ENCODE data around the gene SCARF2.
A peak's percentile ranks its signal among the peaks of the same experiment; 100 is the strongest.
"Not testable (repeated sequence)": the region's sequence is repeated elsewhere in the genome, so short reads cannot be mapped to it uniquely, and the experiment has no call there.

The SCARF2 gene

DNA sequence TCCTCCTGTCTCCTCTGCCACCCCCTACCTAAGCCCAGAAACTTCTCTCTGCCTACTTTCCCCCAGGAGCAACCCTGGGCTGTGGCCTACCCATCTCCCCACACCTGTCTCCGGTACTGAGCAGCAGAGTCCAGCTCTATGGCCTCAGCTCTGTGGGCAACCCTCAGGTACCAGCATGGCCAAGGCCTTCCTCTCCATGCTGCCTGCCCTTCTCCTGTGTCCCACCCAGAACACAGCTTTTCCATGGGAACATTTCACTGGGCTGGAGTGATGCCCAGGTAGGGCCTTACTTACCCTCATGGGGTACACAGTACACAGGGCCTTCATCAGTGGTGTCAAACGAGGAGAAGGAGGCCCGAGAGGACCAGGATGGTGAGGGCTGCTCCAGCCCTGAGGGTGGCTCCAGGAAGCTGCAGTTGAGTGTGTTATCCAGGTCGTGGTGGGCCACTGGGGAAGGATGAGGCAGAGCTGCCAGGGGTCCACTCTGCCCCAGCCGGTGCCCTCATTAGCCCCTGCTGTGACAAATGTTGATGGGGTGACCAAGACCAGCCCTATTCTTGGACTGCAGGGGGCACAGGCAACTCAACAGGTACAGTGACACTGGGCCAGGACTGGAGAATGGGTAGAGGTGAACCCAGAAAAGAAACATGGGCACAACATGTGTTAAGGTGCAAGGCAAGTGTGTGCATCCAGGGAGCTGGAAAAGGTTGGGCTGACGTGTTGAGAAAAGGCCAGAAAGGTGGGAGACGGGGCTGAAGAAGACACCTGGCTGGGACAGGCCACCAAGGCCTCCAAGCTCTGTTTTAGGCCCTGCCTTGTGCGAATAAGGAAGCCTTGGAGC lies 10.3 kb downstream of the SCARF2 start:
- no peak for DNase-seq (ENCODE audit: low read depth)

DNA sequence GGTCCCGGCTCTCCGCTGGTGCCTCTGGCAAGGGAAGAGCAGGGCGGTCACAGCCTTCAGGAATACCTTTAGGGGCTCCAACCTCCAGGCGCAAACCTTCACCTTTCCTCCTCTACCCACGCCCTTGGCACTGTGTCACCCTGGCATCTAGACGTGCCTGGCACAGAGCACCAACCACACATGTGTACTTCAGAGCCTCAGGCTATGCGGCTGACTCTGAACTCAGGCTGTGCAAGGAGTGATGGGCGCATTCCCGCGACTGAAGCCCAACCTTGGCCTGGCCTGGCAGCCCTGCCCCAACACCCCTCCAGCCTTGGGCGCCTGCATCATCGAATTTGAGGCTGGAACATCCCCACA lies 11.4 kb downstream of the SCARF2 start:
- DNase-seq (ENCODE audit: low read depth) = no peak

DNA sequence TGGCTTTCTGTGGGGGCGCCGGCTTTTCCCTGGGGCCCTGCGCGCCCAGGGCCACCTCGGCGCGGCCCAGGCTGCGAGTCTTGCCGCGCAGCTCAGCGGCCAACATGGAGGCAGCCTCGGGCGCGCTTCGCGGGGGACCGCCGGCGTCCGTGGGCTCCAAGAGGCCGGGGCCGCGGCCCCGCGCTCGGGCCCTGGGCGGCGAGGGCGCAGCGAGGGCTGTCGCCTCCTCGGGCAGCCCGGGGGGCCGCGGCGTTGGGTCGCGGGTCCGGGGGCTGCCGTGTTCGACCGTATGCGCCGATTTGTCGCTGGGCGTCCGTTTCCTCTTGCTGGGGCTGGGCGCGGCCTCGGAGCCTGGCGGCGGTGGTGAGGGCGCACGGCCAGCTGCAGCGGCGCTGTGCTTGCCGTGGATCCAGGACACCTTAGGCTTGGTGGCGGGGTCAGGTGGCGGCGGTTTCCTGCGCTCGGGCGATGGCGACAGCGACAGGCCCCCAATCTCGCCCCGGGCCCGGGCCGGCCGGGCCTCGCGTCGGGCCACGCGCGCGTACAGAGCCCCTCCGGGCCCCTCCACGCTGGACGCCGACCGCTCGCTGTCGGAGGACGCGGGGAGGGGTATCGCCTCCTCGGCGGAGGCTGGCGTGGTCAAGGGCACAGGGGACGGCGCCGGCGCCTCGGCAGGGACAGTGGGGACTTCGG lies 11.9 kb downstream of the SCARF2 start:
- no peak for DNase-seq (ENCODE audit: low read depth)

DNA sequence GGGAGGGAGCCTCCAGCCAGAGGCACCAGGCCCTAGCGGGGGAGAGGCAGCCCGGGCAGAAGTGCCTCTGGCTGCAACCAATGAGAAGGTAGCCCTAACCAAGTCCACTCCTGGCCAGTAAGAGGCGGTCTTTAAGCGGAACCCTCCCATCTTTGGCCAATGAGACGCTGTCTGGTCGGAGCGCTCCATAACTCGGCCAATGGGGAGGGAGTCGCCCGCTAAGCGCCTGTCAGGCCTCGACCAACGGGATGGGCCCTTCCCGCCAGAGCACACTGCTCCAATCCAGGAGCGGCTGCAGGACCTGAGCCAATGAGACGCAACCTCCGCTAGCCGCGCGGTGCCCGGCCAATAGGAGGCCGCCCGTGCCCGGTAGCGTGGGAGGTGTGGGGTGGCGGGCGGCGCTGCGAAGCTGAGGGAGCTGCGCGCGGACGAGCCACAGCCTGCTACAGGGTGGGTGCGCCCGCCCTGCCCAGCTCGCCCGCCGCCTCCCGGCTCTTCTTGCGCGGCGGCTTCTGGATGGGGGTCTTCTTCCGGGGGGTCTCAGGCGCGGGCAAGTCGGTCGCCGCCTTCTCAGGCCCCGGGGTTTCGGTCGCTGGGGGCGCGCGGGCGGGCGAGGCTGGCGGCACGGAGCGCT lies 12.6 kb downstream of the SCARF2 start:
- no peak for DNase-seq (ENCODE audit: low read depth)

DNA sequence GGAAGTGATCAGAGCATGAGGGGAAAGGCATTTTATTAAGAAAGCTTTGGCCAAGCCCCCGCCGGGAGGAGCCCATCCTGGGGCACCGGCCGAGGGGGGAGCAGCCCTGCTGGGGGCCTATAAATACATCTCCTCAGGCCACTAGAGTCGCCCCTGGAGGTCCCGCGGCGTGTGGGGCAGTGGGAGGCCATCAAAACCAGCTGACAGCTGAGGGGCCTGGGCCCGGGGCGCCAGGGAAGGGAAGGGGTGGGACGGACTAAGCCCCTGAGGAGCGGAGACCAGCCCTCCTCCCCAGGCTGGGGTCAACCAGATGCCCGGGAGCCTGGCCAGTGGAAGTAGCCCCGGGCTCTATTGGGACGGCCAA lies 13.1 kb downstream of the SCARF2 start:
- no peak for DNase-seq (ENCODE audit: low read depth)

DNA sequence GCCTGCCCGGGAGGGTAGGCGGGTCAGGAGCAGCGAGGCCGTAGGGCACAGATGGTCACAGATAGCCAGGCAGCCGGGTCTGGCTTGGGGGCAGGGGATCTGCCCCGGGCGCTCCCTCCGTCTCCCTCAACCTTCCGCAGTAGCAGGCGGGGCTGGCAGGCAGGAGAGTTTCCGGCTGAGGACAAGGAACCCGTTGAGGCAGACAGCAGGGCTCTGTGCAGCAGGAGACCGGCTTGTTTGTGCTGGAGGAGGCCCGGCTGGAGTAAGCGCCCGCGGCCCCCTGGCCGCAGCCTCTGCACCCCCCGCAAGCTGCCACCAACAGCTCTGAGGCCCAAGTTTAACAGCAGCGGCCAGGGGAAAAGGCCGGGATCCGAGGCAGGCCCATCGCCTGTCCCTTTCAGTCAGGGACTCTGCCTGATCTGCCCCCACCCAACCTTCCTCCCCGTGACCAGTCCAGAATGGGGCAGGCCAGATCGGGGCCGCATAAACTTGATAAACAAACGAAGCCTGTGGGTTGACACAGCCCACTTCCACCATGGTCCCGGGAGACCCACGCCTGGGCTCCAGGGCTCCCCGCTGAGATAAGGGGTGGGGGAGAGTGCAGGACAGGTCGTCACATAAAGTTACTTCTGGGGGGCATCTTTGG lies 13.6 kb downstream of the SCARF2 start:
- no peak for DNase-seq (ENCODE audit: low read depth)

DNA sequence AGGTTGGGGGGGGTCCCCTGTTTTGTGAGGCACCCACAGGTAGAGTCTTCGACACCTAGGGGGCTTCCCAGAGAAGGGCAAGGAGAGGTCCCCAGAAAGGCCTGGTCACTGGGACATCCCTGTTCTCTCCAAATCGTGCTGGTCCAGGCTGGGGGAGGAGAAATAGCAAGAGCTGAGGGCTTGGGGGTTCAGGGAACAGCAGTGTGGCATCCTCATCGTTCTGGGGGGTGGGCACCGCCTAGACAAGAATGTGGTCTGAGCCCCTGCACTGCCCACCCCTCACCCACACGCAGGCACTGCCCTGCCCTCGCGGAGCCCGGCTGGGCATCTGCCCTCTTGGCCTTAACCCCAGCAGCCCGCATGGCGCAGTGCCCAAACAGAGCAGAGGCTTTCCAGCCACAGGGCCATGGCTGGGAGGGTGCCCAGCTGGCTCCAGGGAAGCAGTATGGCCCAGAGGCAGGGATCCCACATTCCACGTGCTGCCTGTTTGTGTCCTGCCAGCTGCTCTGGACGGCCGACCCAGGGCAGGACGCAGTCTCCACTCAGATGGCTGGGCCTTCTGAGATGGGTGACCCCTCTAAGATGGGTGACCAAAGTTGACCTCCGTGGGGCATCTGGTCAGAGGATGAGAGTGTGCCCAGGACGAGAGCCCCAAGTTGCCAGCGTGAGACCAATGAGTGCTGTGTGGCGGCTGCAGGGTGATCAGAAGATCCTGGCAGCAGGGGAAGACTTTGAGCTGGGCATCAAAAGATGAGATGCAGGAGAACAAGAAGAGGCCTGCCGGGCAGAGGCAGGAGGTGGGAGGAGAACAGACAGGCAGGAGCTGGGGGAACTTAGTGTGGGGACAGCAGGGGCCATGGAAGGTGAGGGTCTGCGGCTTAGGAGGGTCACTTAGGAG lies 14.4 kb downstream of the SCARF2 start:
- DNase-seq (ENCODE audit: low read depth) = no peak

DNA sequence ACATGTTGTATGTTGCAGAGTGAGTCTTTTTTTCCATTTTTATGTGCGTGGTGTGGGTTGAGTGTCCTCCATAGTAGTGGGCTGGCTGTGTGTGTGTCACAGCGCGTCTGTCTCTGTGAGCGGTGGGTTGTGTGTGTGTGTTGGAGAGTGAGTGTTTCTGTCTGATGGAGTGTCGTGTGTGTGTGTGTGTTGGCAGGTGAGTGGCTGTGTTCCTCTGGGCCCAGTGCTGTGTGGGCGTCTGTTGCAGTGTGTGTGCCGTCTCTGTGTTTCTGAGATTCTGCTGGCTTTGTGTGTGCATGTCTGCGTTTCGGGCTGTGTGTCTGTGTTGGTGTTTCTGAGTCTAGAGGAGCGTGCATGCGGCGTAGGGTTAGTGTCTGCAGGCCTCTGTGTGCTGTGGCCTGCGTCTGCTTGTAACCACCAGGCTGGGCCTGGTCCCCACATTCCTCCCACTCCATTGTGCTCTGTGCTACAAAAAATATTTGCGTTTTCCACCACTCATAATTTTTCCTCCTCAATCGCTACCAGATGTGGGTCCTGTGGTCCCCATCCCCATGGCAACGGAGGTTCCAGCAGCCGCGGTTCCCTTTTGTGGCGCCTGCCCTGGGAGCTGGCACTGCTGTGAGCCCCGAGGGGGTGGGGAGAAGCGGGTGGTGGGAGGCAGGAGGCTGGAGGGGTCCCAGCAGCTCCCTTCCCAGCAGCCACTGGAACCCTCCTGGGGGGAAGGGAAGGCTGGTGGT lies 15.2 kb downstream of the SCARF2 start:
- DNase-seq (ENCODE audit: low read depth) = no peak

DNA sequence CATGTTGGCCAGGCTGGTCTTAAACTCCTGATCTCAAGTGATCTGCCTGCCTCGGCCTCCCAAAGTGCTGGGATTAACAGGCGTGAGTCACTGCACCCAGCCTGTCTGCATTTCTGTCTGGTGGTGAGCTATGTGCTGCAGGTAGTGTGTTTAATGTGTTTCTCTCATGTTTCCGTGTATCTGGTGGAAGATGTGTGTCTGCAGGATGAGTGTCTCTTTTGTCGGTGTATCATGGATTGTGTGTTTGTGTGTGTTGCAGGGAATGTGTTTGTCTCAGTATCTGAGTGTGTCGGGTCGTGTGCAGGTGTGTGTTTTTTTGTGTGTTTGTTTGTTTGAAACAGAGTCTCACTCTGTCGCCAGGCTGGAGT lies 16.1 kb downstream of the SCARF2 start:
- DNase-seq (ENCODE audit: low read depth) = no peak

DNA sequence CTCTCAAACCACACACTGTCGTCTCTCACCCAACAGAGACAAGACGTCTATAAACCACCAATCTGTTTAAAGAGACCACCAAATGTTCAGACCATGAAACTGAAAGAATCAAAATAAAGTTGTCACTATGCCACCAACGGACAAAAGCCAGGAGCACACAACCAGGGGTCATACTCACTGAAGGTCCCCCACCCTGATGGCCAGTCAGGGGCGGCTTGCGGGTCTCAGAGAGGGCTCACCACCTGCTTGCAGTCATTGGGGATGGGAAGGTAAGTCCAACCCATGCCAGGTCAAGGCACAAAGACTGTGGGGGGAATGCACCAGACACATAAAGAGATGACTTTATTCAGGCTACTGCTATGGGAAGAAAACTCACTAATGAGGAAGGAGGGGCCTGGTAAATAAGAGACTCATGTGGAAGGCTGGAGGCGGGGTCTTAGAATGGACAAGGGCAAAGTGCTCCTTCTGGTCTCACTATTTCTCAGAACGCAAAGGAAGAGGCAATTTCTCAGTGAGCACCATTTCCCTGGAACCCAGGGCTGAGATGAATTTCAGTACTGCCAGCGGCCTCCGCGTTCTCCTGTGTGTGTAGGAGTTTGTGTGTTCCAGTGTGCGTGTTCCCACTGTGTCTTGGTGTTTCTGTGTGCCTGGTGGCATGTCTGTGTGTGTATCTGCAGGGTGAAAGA lies 17.3 kb downstream of the SCARF2 start:
- DNase-seq (ENCODE audit: low read depth) = no peak

DNA sequence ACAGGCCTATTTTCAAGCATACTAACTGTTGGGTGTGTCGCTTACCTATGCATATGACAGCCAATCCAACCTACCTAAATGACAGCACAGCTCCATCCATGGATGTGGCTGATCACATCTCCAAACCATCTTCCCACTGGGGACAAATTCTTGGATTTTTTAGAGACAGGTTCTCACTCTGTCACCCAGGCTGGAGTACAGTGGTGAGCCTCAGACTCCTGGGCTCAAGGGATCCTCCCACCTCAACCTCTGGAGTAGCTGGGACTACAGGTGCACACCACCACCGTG lies 18.0 kb downstream of the SCARF2 start:
- no peak for DNase-seq (ENCODE audit: low read depth)

DNA sequence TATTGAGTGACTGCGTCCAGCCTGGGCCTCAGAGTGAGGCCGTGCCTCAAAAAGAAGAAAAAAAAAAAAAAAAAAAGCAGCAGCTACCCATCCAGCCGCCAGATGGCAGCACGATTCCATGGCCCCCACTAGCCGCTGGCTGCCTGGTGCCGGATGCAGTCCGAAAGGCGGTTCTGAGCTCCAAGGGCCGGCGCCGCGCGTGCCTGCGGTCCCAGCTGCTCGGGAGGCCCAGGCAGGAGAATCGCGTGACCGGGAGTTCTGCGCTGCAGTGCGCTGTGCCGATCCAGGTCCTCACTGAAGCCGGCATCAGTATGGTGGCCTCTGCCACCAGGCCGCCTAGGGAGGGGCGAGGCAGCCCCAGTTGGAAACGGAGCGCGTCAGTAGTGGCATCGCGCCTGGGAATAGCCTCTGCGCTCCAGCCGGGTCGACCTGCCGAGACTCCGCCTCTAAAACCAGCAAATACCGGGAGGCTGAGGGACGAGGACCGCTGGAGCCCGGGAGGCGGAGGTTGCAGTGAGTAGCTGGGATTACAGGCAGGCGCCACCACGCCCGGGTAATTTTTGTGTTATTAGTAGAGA lies 19.3 kb downstream of the SCARF2 start:
- peak; percentile 58 for DNase-seq (ENCODE audit: low read depth)

DNA sequence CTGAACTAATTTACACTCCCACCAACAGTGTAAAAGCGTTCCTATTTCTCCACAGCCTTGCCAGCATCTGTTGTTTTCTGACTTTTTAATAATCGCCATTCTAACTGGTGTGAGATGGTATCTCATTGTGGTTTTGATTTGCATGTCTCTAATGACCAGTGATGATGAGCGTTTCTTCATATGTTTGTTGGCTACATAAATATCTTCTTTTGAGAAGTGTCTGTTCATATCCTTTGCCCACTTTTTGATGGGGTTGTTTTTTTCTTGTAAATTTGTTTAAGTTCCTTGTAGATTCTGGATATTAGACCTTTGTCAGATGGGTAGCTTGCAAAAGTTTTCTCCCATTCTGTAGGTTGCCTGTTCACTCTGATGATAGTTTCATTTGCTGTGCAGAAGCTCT lies 21.9 kb downstream of the SCARF2 start:
- DNase-seq (ENCODE audit: low read depth) = not testable (repeated sequence)

DNA sequence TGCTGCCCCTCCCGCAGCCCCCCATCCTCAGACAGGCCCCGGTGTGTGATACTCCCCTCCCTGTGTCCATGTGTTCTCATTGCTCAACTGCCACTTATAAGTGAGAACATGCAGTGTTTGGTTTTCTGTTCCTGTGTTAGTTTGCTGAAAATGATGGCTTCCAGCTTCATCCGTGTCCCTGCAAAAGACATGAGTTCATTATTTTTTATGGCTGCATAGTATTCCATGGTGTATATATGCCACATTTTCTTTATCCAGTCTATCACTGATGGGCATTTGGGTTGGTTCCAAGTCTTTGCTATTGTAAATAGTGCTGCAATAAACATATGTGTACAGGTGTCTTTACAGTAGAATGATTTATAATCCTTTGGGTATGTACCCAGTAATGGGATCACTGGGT lies 22.4 kb downstream of the SCARF2 start:
- DNase-seq (ENCODE audit: low read depth) = not testable (repeated sequence)

DNA sequence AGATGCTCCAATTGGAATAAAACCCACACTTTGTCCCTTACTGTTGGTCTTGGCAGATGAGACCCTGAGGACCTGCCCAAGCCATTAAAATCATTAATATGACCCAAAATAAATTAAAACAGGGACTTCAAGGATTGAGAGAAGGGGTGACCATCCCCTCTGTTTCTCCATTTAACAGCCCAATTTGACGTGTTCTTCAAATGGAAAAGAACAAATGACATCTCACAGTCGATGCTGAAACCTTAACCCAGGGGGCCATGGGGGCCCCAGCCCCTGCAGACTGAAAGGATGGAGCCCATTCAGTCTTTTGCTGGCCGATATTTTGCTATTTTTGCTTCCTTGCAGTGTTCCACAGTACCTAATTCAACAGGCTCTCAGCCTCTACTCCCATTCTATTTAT lies 23.2 kb downstream of the SCARF2 start:
- DNase-seq (ENCODE audit: low read depth) = no peak

DNA sequence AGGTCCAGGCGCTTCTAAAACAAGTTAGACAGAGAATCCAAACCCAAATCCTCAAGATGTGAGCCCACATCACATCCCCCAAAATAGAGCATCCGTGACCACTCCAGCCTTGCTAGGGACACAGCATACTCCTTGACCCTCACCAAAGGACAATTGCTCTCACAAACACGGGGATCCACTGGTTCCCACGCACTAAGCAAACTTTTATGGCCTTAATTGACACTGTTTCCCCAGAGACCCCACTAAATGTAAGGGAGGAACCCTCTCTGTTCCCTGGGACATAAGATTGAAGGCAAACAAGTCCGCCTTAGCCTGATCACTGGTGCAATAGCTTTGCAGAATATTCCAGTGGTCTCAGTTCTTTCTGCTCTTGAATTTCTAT lies 23.6 kb downstream of the SCARF2 start:
- no peak for DNase-seq (ENCODE audit: low read depth)

DNA sequence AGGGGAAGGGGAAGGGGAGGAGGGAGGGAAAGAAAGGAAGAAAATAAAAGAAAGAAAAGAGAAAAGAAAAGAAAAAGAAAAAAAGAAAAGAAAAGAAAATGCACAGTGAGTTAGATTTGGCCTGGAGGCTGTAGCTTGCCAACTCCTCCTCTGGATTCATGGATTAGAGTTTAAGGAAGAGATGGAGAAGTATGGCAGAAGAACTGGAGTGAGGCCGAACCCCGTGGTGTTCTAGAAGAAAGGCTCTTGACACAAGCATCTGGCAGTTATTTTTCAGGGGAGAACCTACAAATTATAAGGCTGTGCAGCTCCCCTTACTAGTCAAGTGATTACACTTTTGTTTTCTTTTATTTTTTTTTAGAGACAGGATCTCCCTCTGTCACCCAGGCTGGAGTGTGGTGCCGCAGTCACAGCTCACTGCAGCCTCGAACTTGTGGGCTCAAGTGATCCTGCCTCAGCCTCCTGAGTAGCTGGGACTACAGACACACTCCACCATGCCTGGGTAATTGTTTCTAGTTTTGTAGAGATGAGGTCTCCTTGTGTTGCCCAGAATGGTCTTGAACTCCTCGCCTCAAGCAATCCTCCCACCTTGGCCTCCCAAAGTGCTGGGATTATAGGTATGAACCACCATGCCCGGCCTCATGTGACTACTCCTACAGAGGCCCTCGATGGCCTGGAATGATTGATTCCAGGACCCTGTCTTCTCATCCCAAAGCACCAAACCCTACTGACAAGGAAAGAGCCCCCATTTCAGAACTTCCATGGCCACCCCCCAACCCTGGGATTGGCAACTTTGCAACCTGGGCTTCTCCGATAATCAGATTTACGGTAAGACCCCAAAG lies 24.2 kb downstream of the SCARF2 start:
- no peak for DNase-seq (ENCODE audit: low read depth)

DNA sequence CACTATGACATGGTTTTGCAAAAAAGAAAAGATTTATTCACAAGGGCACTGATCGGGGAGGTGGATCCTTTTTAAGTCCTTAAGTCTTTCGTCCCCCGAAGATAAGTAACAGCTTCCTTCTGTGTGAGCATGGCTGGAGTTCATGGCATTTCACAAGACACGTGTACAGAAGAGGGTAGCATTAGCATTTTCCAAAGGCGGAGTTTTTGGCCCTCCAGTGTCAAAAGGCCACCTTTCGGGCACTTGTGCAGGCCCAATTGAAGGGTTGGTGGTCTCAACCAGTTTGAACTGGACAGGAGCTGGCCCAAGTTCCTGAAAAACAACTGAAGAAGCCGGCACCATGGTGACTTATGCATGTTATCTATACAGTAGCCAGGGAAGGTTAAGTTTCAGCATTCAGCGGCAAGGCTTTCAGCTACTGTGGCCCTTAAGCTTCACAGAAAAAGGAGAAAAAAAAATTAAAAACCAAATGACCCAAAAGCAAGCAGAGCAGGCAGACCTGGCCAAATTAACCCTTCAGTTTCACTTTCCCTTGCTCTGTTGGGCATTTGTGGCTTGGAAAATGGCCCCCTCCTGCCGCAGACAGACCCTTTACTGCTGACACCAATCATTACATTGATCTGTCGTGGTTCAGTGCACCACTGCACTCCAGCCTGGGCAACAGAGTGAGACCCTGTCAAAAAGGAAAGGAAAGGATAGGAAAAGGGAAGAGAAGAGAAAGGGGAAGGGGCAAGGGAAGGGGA lies 25.0 kb downstream of the SCARF2 start:
- DNase-seq (ENCODE audit: low read depth) = no peak

DNA sequence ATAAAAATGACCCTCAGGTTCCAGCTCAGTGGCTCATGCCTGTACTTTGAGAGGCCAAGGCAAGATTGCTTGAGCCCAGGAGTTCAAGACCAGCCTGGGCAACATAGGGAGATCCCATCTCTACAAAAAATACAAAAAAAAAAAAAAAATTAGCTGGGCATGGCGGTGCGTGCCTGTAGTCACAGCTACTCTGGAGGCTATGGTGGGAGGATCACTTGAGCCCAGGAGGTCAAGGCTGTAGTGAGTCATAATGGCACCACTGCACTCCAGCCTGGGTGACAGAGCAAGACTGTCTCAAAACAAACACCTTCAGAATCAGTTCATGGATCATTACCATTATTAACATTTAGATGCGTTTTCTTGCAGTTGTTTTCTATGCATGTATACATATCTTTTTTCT lies 28.2 kb downstream of the SCARF2 start:
- DNase-seq (ENCODE audit: low read depth) = not testable (repeated sequence)
